ENCODE data around the gene TNFSF8. TPM values are rescaled to one million over a fixed set of nuclear protein-coding genes. Genes with fewer than 3 reads are reported as not detected.

The TNFSF8 gene
- polyA plus RNA-seq, 3 donors from 2014 or later: 3.1 to 10.9 (median 6.0) TPM

- H3K27ac Mint-ChIP-seq: no peak overlapping the region
- no peak for DNase-seq
- no peaks in the 10 kb centered on the region for H3K9me3 Mint-ChIP-seq
- peaks cover 2 to 9% of the 10 kb centered on the region in 2 donors for H3K4me1 Mint-ChIP-seq
- H3K4me3 Mint-ChIP-seq: no peak overlapping the region
- H3K36me3 Mint-ChIP-seq: no peaks in the 10 kb centered on the region
- peaks cover 3 to 6% (median 4%) of the 10 kb centered on the region in 3 donors for H3K27me3 Mint-ChIP-seq (ENCODE audit: low read depth in 3 of 3)
Measured at GRCh38 chr9:114953046-114953445, 22.7 kb upstream of the TNFSF8 start.

- H3K36me3 Mint-ChIP-seq: no peaks in the 10 kb centered on the region
- no peaks in the 10 kb centered on the region for H3K9me3 Mint-ChIP-seq
- H3K4me1 Mint-ChIP-seq: no peaks in the 10 kb centered on the region
- H3K27ac Mint-ChIP-seq: no peak overlapping the region
- no peak overlapping the region for H3K4me3 Mint-ChIP-seq
- no peak for DNase-seq
- H3K27me3 Mint-ChIP-seq (ENCODE audit: low read depth in 3 of 3): peaks cover 1 to 6% (median 4%) of the 10 kb centered on the region in 3 donors
Measured at GRCh38 chr9:114950761-114951160, 20.4 kb upstream of the TNFSF8 start.

GRCh38 chr9:114947058-114947457 lies 16.7 kb upstream of the TNFSF8 start:
- no peak for DNase-seq
- Mint-ChIP-seq H3K4me1 (no peaks in the 10 kb centered on the region), H3K9me3 (no peaks in the 10 kb centered on the region), H3K4me3 (no peak overlapping the region), H3K27ac (no peak overlapping the region), H3K36me3 (no peaks in the 10 kb centered on the region), H3K27me3 (ENCODE audit: low read depth in 3 of 3) (peaks cover 0 to 7% (median 3%) of the 10 kb centered on the region in 3 donors)

- no peak overlapping the region for H3K4me3 Mint-ChIP-seq
- peaks cover 0 to 4% (median 0%) of the 10 kb centered on the region in 3 donors for H3K27me3 Mint-ChIP-seq (ENCODE audit: low read depth in 3 of 3)
- no peaks in the 10 kb centered on the region for H3K9me3 Mint-ChIP-seq
- no peaks in the 10 kb centered on the region for H3K4me1 Mint-ChIP-seq
- no peak for DNase-seq
- H3K36me3 Mint-ChIP-seq: no peaks in the 10 kb centered on the region
- no peak overlapping the region for H3K27ac Mint-ChIP-seq
Measured at GRCh38 chr9:114945616-114946412, 15.4 kb upstream of the TNFSF8 start.

GRCh38 chr9:114941376-114941775 lies 11.0 kb upstream of the TNFSF8 start:
- Mint-ChIP-seq H3K27me3 (ENCODE audit: low read depth in 3 of 3) (peaks cover 0 to 5% (median 0%) of the 10 kb centered on the region in 3 donors), H3K36me3 (no peaks in the 10 kb centered on the region), H3K9me3 (no peaks in the 10 kb centered on the region), H3K4me1 (peaks cover 3 to 8% of the 10 kb centered on the region in 2 donors), H3K4me3 (no peak overlapping the region), H3K27ac (no peak overlapping the region)
- no peak for DNase-seq

GRCh38 chr9:114938687-114939575 lies 8.5 kb upstream of the TNFSF8 start:
- H3K4me3 Mint-ChIP-seq: no peak overlapping the region
- no peaks in the 10 kb centered on the region for H3K36me3 Mint-ChIP-seq
- no peak for DNase-seq
- peaks cover 0 to 4% (median 2%) of the 10 kb centered on the region in 3 donors for H3K27me3 Mint-ChIP-seq (ENCODE audit: low read depth in 3 of 3)
- no peaks in the 10 kb centered on the region for H3K9me3 Mint-ChIP-seq
- peaks cover 3 to 8% of the 10 kb centered on the region in 2 donors for H3K4me1 Mint-ChIP-seq
- peak overlapping the region in 1 of 6 donors; percentile 49 for H3K27ac Mint-ChIP-seq

- Mint-ChIP-seq H3K27me3 (ENCODE audit: low read depth in 3 of 3) (peaks cover 2 to 4% (median 2%) of the 10 kb centered on the region in 3 donors), H3K4me3 (no peak overlapping the region), H3K36me3 (no peaks in the 10 kb centered on the region), H3K27ac (no peak overlapping the region), H3K9me3 (no peaks in the 10 kb centered on the region), H3K4me1 (peaks cover 3 to 8% of the 10 kb centered on the region in 2 donors)
- no peak for DNase-seq
Measured at GRCh38 chr9:114937516-114937915, 7.1 kb upstream of the TNFSF8 start.

GRCh38 chr9:114936581-114936980 lies 6.2 kb upstream of the TNFSF8 start:
- Mint-ChIP-seq H3K9me3 (no peaks in the 10 kb centered on the region), H3K36me3 (no peaks in the 10 kb centered on the region), H3K4me3 (no peak overlapping the region), H3K27ac (no peak overlapping the region), H3K27me3 (ENCODE audit: low read depth in 3 of 3) (peaks cover 2 to 4% (median 2%) of the 10 kb centered on the region in 3 donors), H3K4me1 (peaks cover 3 to 8% of the 10 kb centered on the region in 2 donors)
- no peak for DNase-seq

- Mint-ChIP-seq H3K4me1 (peaks cover 14 to 20% of the 10 kb centered on the region in 2 donors), H3K27ac (no peak overlapping the region)
- no peak for DNase-seq
Measured at GRCh38 chr9:114935119-114935518, 4.7 kb upstream of the TNFSF8 start.

GRCh38 chr9:114932502-114932901 lies 2.1 kb upstream of the TNFSF8 start:
- H3K4me3 Mint-ChIP-seq: no peak overlapping the region
- H3K27me3 Mint-ChIP-seq (ENCODE audit: low read depth in 3 of 3): peaks cover 6 to 11% (median 9%) of the 10 kb centered on the region in 3 donors
- H3K9me3 Mint-ChIP-seq: no peaks in the 10 kb centered on the region

More at GRCh38 chr9:114935119-114935518, 4.7 kb upstream of the TNFSF8 start:
- Mint-ChIP-seq H3K36me3 (no peaks in the 10 kb centered on the region), H3K27me3 (ENCODE audit: low read depth in 3 of 3) (peaks cover 6 to 8% (median 7%) of the 10 kb centered on the region in 3 donors), H3K9me3 (no peaks in the 10 kb centered on the region), H3K4me3 (no peak overlapping the region)

GRCh38 chr9:114931407-114931806 lies 1.0 kb upstream of the TNFSF8 start:
- Mint-ChIP-seq H3K27ac (peak overlapping the region in 2 of 6 donors; percentile 91 to 98), H3K4me1 (peaks cover 44 to 49% of the 10 kb centered on the region in 2 donors), H3K27me3 (ENCODE audit: low read depth in 3 of 3) (peaks cover 5 to 11% (median 9%) of the 10 kb centered on the region in 3 donors), H3K36me3 (no peaks in the 10 kb centered on the region), H3K9me3 (no peaks in the 10 kb centered on the region), H3K4me3 (peak overlapping the region in 1 of 5 donors; percentile 91)
- no peak for DNase-seq

More at GRCh38 chr9:114932502-114932901, 2.1 kb upstream of the TNFSF8 start:
- H3K4me1 Mint-ChIP-seq: peaks cover 36 to 38% of the 10 kb centered on the region in 2 donors
- H3K27ac Mint-ChIP-seq: no peak overlapping the region
- no peak for DNase-seq
- H3K36me3 Mint-ChIP-seq: no peaks in the 10 kb centered on the region

GRCh38 chr9:114929201-114929600 lies 1.2 kb downstream of the TNFSF8 start:
- peaks cover 0 to 3% (median 0%) of the 10 kb centered on the region in 3 donors for H3K36me3 Mint-ChIP-seq
- peaks cover 6 to 9% (median 7%) of the 10 kb centered on the region in 3 donors for H3K27me3 Mint-ChIP-seq (ENCODE audit: low read depth in 3 of 3)
- peak overlapping the region; percentile 80 to 94 (median 89) for H3K4me3 Mint-ChIP-seq
- peak; percentile 27 to 56 (median 39) for DNase-seq
- H3K27ac Mint-ChIP-seq: peak overlapping the region; percentile 88 to 97 (median 91)
- H3K4me1 Mint-ChIP-seq: peaks cover 62 to 66% of the 10 kb centered on the region in 2 donors
- H3K9me3 Mint-ChIP-seq: no peaks in the 10 kb centered on the region

- H3K27me3 Mint-ChIP-seq (ENCODE audit: low read depth in 3 of 3): peaks cover 6 to 9% (median 7%) of the 10 kb centered on the region in 3 donors
- H3K36me3 Mint-ChIP-seq: peaks cover 0 to 3% (median 0%) of the 10 kb centered on the region in 3 donors
- peak overlapping the region; percentile 88 to 97 (median 91) for H3K27ac Mint-ChIP-seq
- H3K4me3 Mint-ChIP-seq: peak overlapping the region; percentile 80 to 94 (median 89)
- peaks cover 62 to 66% of the 10 kb centered on the region in 2 donors for H3K4me1 Mint-ChIP-seq
- DNase-seq: no peak
- H3K9me3 Mint-ChIP-seq: no peaks in the 10 kb centered on the region
Measured at GRCh38 chr9:114928671-114929070, 1.7 kb downstream of the TNFSF8 start.

All from immature natural killer cell (primary cell).